ENCODE measurements around the gene SPTB.

The SPTB gene

DNA sequence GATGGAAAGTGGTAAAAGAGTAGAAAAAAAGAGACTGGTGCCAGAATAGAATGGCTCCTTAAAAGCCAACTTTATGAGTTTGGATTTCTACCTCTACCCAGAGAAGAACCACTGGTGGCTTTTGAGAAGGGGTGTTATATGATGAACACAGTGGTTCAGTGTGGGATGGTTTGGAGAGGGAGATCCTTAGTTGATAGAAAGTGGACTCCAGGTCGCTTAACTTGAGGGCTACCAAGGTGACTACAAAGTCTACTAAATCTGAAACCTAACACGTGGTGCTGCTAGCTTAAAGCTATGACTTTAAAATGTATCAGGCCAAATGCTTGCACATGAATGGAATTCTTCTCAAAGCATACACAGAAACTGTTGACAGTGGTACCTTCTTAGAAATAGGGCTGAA lies 8.4 kb downstream of the SPTB start:
- no peak for DNase-seq (ENCODE audit: low read depth)
- TF ChIP-seq, protein P1, sequence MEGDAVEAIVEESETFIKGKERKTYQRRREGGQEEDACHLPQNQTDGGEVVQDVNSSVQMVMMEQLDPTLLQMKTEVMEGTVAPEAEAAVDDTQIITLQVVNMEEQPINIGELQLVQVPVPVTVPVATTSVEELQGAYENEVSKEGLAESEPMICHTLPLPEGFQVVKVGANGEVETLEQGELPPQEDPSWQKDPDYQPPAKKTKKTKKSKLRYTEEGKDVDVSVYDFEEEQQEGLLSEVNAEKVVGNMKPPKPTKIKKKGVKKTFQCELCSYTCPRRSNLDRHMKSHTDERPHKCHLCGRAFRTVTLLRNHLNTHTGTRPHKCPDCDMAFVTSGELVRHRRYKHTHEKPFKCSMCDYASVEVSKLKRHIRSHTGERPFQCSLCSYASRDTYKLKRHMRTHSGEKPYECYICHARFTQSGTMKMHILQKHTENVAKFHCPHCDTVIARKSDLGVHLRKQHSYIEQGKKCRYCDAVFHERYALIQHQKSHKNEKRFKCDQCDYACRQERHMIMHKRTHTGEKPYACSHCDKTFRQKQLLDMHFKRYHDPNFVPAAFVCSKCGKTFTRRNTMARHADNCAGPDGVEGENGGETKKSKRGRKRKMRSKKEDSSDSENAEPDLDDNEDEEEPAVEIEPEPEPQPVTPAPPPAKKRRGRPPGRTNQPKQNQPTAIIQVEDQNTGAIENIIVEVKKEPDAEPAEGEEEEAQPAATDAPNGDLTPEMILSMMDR (conservative IDR thresholded peaks at IDR 0.05; ENCODE audit: low read depth, low read length) = no peak
- no peak overlapping the region for H3K4me3 ChIP-seq (ENCODE audit: low read length)

DNA sequence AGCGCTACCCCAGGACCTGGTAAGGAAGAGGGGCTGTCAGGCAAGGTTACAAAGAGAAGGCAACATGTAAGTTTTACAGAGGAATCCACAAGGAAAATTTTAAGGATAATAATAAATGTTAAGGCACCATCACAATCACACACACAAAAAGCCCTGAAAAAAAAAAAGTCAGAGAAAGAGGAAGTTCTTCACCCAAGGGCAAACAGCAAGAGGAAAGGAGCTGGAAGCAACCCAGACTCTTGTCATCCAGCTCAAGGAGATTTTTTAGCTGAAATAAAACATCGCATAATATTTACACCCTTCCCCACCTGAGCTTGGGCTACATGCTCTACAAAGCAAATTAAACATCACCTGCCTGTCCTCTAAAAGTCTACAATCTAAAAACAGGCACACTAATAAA lies 9.5 kb downstream of the SPTB start:
- DNase-seq (ENCODE audit: low read depth) = no peak
- no peak overlapping the region for H3K4me3 ChIP-seq (ENCODE audit: low read length)
- TF ChIP-seq, protein P1 (conservative IDR thresholded peaks at IDR 0.05; ENCODE audit: low read depth, low read length) = no peak

DNA sequence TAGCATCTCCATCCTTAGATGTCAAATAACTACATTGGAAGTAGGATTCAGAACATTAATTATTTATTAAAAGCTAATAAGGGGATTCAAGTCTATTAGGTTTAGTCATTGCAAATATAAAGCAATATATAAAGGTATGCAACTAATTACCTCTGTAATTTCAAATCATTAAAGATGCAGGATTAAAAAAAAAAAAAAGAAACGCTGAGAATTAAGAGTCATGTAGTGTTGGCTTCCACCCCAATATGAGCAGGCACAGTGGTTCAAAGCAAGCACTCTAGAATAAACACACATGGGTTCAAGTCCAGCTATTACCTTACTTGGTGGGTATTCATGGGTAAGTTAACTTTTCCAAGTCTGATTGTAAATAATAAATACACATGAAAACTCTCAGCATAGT lies 10.9 kb downstream of the SPTB start:
- TF ChIP-seq, protein P1 (conservative IDR thresholded peaks at IDR 0.05; ENCODE audit: low read depth, low read length) = no peak
- no peak overlapping the region for H3K4me3 ChIP-seq (ENCODE audit: low read length)
- DNase-seq (ENCODE audit: low read depth) = no peak

DNA sequence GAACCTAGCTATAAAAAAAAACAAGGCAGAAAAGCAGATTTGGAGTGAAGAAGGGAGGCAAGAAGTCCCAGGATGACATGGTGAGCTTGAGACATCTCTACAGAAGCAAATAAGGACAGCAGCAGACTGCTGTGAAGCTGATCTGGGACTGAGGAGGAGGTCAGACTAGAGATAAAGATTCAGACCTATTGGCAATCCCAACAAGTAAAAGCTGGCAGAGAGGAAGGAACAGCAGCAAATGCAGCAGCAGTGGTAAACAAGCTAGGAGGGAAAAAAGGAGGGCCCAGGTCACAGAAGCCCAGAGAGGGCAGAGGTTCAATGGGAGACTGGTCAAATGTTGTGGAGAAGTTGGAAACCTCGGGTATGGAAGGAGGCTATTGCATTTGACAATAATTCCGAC lies 11.3 kb downstream of the SPTB start:
- no peak overlapping the region for H3K4me3 ChIP-seq (ENCODE audit: low read length)
- no peak for DNase-seq (ENCODE audit: low read depth)
- TF ChIP-seq, protein P1 (conservative IDR thresholded peaks at IDR 0.05; ENCODE audit: low read depth, low read length) = no peak

DNA sequence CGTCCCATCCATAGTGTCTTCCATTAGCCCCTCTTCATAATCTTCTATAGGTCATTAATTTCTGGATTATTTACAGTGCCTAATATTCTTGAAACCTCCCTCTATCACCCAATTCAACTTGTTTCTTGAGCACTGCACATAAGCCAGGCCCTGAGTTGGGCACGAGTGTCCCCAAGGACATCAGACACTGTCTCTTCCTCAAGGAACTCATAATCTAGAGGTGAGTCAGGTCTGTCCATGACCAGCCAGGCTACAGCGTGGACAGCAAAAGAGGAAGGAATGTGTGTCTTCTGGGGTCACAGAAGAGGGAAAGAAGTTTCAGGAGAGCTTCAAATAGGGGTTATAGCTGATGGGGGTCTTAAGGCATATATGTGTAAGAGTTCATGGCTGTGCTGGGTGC lies 12.5 kb downstream of the SPTB start:
- H3K4me3 ChIP-seq (ENCODE audit: low read length) = no peak overlapping the region
- DNase-seq (ENCODE audit: low read depth) = no peak
- TF ChIP-seq, protein P1 (conservative IDR thresholded peaks at IDR 0.05; ENCODE audit: low read depth, low read length) = no peak

DNA sequence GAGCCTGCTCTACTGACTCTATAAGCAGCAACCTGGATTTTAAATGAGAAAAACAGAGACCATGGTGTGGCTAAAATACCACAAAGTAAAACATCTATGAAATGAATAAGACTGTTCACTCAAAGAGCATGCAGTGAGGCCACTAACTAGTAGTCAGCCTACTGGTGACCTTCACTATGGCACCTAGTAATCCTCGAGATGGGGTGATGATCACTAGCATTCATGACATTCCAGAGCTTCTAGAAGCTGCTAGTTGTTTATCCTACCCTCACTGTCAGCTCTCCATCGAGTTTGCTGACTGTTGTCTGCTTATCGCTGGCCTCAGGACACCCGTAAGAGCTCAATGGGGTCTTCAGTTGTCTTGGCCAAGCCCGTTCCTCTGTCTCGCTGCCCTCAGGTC lies 13.7 kb downstream of the SPTB start:
- TF ChIP-seq, protein P1 (conservative IDR thresholded peaks at IDR 0.05; ENCODE audit: low read depth, low read length) = no peak
- no peak for DNase-seq (ENCODE audit: low read depth)
- H3K4me3 ChIP-seq (ENCODE audit: low read length) = no peak overlapping the region

DNA sequence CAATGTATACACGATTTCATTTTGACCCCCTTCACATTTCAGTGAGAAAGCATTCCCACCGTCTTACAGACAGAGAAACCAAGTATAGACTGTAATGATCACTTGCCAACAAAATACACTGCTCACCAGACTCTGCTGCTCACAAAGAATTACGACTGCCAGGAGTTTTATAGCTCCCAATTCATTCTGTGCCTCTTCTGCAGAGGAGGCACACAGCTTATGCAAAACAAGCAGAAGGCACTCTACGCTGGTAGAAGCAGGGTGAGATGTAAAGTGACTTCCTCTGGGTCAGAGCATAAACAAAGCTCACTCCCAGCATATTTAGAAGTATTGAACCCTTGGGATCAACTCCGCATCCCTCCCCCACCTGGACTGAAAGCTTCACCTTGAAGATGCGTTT lies 14.6 kb downstream of the SPTB start:
- DNase-seq (ENCODE audit: low read depth) = no peak
- no peak overlapping the region for H3K4me3 ChIP-seq (ENCODE audit: low read length)
- TF ChIP-seq, protein P1 (conservative IDR thresholded peaks at IDR 0.05; ENCODE audit: low read depth, low read length) = no peak

Measured in retinal pigment epithelial cell (primary cell).